ENCODE results near the gene KRT15. TPM values are rescaled to one million over a fixed set of nuclear protein-coding genes. Genes with fewer than 3 reads are reported as not detected.

Gene KRT15
- total RNA-seq, 4 donors from 2014 or later, result 0.80 to 17.6 (median 7.4) TPM

GRCh38 chr17:41555105-41555887 is 36.6 kb upstream of the KRT15 start:
- H3K4me3 ChIP-seq, result no peak overlapping the region
- in situ Hi-C loops (cut with MboI; ENCODE audit: low pct_ligation_motif_present in 1 of 4, low pct_unique_long_range_greater_than_20kb in 1 of 4, low sequenced_read_pairs in 3 of 4), result loop anchor here in 2 of 4 donors (10.0 kb wide), 1 partner anchor 90 kb away; no protein-coding TSS in a partner anchor
- intact Hi-C loops (cut with DNase I; ENCODE audit: low total_unique reads), result no loop called here
- H3K27ac ChIP-seq, result peak overlapping the region; percentile 42 to 66 (median 53)
- no peaks in the 10 kb centered on the region for H3K9me3 ChIP-seq
- TF ChIP-seq CTCF (IDR thresholded peaks at IDR 0.05), result no peak
- TF ChIP-seq POLR2AphosphoS5 (IDR thresholded peaks at IDR 0.05), result peak in 1 of 3 donors; percentile 16
- no peak for TF ChIP-seq POLR2A (IDR thresholded peaks at IDR 0.05)
- no peak for TF ChIP-seq EP300 (IDR thresholded peaks at IDR 0.05; ENCODE audit: low read depth)
- 29 to 59% methylated on average over 1 to 5 of the region's 5 CpGs for WGBS, 2 donors (ENCODE audit: low coverage in 1 of 2)
- peak; percentile 69 for DNase-seq
- peaks cover 12% of the 10 kb centered on the region for H3K27me3 ChIP-seq
- no peaks in the 10 kb centered on the region for H3K36me3 ChIP-seq
- peaks cover 0 to 18% (median 7%) of the 10 kb centered on the region in 4 donors for H3K4me1 ChIP-seq

GRCh38 chr17:41553987-41554680 is 35.4 kb upstream of the KRT15 start:
- TF ChIP-seq POLR2AphosphoS5 (IDR thresholded peaks at IDR 0.05), result no peak
- in situ Hi-C loops (cut with MboI; ENCODE audit: low pct_ligation_motif_present in 1 of 4, low pct_unique_long_range_greater_than_20kb in 1 of 4, low sequenced_read_pairs in 3 of 4), result loop anchor here in 2 of 4 donors (10.0 kb wide), 1 partner anchor 91 kb away; no protein-coding TSS in a partner anchor
- Histone ChIP-seq H3K4me3 (no peak overlapping the region), H3K36me3 (no peaks in the 10 kb centered on the region), H3K27me3 (peaks cover under 1% of the 10 kb centered on the region), H3K9me3 (no peaks in the 10 kb centered on the region), H3K27ac (peak overlapping the region; percentile 42 to 66 (median 53)), H3K4me1 (peaks cover 3 to 30% (median 14%) of the 10 kb centered on the region in 4 donors)
- DNase-seq, result no peak
- intact Hi-C loops (cut with DNase I; ENCODE audit: low total_unique reads), result no loop called here
- 64 to 73% methylated on average over 7 to 8 of the region's 8 CpGs for WGBS, 2 donors (ENCODE audit: low coverage in 1 of 2)

GRCh38 chr17:41553176-41553575 is 34.5 kb upstream of the KRT15 start:
- no peak for TF ChIP-seq POLR2AphosphoS5 (IDR thresholded peaks at IDR 0.05)
- TF ChIP-seq POLR2A (IDR thresholded peaks at IDR 0.05), result no peak
- 77% methylated on average over 4 of the region's 4 CpGs; no CpG with 5 or more reads in 1 of the 2 donors for WGBS, 2 donors (ENCODE audit: low coverage in 1 of 2)
- H3K27me3 ChIP-seq, result no peaks in the 10 kb centered on the region
- H3K4me1 ChIP-seq, result peaks cover 6 to 39% (median 24%) of the 10 kb centered on the region in 4 donors
- no peak overlapping the region for H3K4me3 ChIP-seq
- no peak for DNase-seq
- in situ Hi-C loops (cut with MboI; ENCODE audit: low pct_ligation_motif_present in 1 of 4, low pct_unique_long_range_greater_than_20kb in 1 of 4, low sequenced_read_pairs in 3 of 4), result loop anchor here in 2 of 4 donors (10.0 kb wide), 1 partner anchor 92 kb away; no protein-coding TSS in a partner anchor
- H3K36me3 ChIP-seq, result no peaks in the 10 kb centered on the region
- intact Hi-C loops (cut with DNase I; ENCODE audit: low total_unique reads), result no loop called here
- no peaks in the 10 kb centered on the region for H3K9me3 ChIP-seq
- no peak overlapping the region for H3K27ac ChIP-seq

DNA sequence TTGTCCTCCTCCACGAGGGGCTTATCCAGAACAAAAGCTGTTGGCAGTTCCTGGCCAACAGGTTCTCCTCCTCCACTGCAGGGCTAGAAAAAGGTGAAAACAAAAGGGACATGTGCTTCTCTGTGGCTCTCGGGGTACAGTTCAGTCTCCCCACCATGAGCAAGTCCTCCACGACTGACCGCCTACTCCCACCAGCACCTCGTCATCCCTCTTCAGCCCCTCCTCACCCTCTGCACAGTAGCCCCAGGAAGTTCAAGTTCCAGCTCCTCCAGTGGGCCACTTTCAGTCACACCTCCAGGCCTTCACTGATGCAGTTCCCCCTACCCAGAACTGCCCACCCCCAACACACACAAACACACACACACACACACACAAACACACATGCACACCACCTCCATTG is 33.8 kb upstream of the KRT15 start:
- no peaks in the 10 kb centered on the region for H3K9me3 ChIP-seq
- intact Hi-C loops (cut with DNase I; ENCODE audit: low total_unique reads) (no loop called here), in situ Hi-C loops (cut with MboI; ENCODE audit: low pct_ligation_motif_present in 1 of 4, low pct_unique_long_range_greater_than_20kb in 1 of 4, low sequenced_read_pairs in 3 of 4) (loop anchor here in 2 of 4 donors (10.0 kb wide), 1 partner anchor 92 kb away; no protein-coding TSS in a partner anchor)
- DNase-seq, result no peak
- peaks cover 6 to 47% (median 30%) of the 10 kb centered on the region in 4 donors for H3K4me1 ChIP-seq
- no peak for TF ChIP-seq POLR2A (IDR thresholded peaks at IDR 0.05)
- no peak for TF ChIP-seq CTCF (IDR thresholded peaks at IDR 0.05)
- no peak for TF ChIP-seq EP300 (IDR thresholded peaks at IDR 0.05; ENCODE audit: low read depth)
- no peak for TF ChIP-seq POLR2AphosphoS5 (IDR thresholded peaks at IDR 0.05)
- WGBS, 2 donors (ENCODE audit: low coverage in 1 of 2), result 83 to 100% methylated on average over 3 to 5 of the region's 5 CpGs
- no peaks in the 10 kb centered on the region for H3K27me3 ChIP-seq
- no peak overlapping the region for H3K27ac ChIP-seq
- no peaks in the 10 kb centered on the region for H3K36me3 ChIP-seq
- H3K4me3 ChIP-seq, result no peak overlapping the region

DNA sequence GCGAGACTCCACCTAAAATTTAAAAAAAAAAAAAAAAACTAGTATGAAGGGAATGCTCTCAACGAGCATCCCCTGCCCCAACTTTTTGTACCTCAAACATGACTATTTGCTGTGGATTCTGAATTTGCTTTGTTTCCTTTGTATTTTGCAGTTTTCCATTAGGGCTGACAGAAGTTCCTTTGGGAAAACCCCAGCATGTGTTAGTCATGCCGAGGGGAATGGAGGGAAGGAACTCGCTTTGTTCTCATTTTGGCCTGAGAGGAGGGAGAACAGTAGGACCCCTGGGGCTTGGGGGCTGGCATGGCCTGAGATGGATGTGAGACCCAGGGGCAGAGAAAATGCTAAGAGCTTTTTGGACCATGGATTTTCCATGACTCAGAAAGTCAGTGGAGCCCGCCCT is 32.7 kb upstream of the KRT15 start:
- H3K36me3 ChIP-seq, result no peaks in the 10 kb centered on the region
- no peak overlapping the region for H3K27ac ChIP-seq
- H3K4me3 ChIP-seq, result no peak overlapping the region
- TF ChIP-seq EP300 (IDR thresholded peaks at IDR 0.05; ENCODE audit: low read depth), result no peak
- intact Hi-C loops (cut with DNase I; ENCODE audit: low total_unique reads) (no loop called here), in situ Hi-C loops (cut with MboI; ENCODE audit: low pct_ligation_motif_present in 1 of 4, low pct_unique_long_range_greater_than_20kb in 1 of 4, low sequenced_read_pairs in 3 of 4) (loop anchor here in 2 of 4 donors (10.0 kb wide), 1 partner anchor 93 kb away; no protein-coding TSS in a partner anchor)
- H3K4me1 ChIP-seq, result peaks cover 6 to 49% (median 32%) of the 10 kb centered on the region in 4 donors
- H3K27me3 ChIP-seq, result no peaks in the 10 kb centered on the region
- DNase-seq, result no peak
- H3K9me3 ChIP-seq, result no peaks in the 10 kb centered on the region
- WGBS, 2 donors (ENCODE audit: low coverage in 1 of 2), result 56 to 73% methylated on average over 3 to 5 of the region's 5 CpGs
